Tibial nerve (tissue), 4 donors: ENCODE results near the gene PARD6G. TPM values are rescaled to one million over a fixed set of nuclear protein-coding genes. Genes with fewer than 3 reads are reported as not detected.

Experiments
- DNase-seq, 2 donors: peaks; one replicate each; pipeline ENCODE4 v3.0.0-alpha.2; 2019; ENCODE audit warnings: low spot score in 2 of 2
- H3K27ac ChIP-seq, 4 donors: fragments of 200-600 bp; sonication (generic) in 3 of 4; one replicate each; pipeline ENCODE4 v1.5.1; 2017 to 2019; ENCODE audit warnings: mild to moderate bottlenecking in 1 of 4
- H3K27me3 ChIP-seq, 2 donors: fragments of 200-600 bp; sonication (generic) in 1 of 2; one replicate each; pipeline versions ENCODE4 v1.5.1 to v1.6.0; 2017 to 2019
- H3K36me3 ChIP-seq, 3 donors: fragments of 200-600 bp; sonication (generic); one replicate each; pipeline ENCODE4 v1.5.1; 2018 to 2019
- H3K4me1 ChIP-seq, 4 donors: fragments of 200-600 bp; sonication (generic) in 3 of 4; one replicate each; pipeline ENCODE4 v1.5.1; 2017 to 2019
- H3K4me3 ChIP-seq, 4 donors: fragments of 200-600 bp; sonication (generic) in 3 of 4; one replicate each; pipeline ENCODE4 v1.5.1; 2017 to 2019; ENCODE audit warnings: mild to moderate bottlenecking in 1 of 4, moderate library complexity in 1 of 4
- H3K9me3 ChIP-seq, 4 donors: fragments of 200-600 bp; sonication (generic) in 3 of 4; one replicate each; pipeline ENCODE4 v1.5.1; 2017 to 2019
- EP300 ChIP-seq, 2 donors: sonication (generic); formaldehyde crosslinking; IDR thresholded peaks; one replicate each; pipeline ENCODE4 v1.6.1; 2017; ENCODE audit warnings: antibody characterized with exemption in 2 of 2, mild to moderate bottlenecking in 1 of 2
- POLR2A ChIP-seq, 2 donors: fragments of 450-650 bp; IDR thresholded peaks; one replicate each; pipeline ENCODE4 v1.6.1; 2017; ENCODE audit warnings: antibody characterized with exemption in 2 of 2, mild to moderate bottlenecking in 2 of 2, moderate library complexity in 2 of 2
- WGBS, 2 donors: methylation state at CpG; one replicate each; pipeline ENCODE4 v1.1.5; 2018; 5-methylcytosine and 5-hydroxymethylcytosine counted together
- total RNA-seq, 4 donors: library from RNA; depleted of rRNA; stranded (reverse); fragments of >200 nt; gene quantifications; one replicate each; pipeline ENCODE4 v1.1.0, GENCODE V29; 2016
- TF ChIP-seq, protein P1 (sequence below), 5 experiments: fragments of 200-600 bp in 3 of 5; fragments of 450-650 bp in 2 of 5; sonication (generic) in 3 of 5; IDR thresholded peaks; one replicate each; pipeline ENCODE4 v1.5.1; 2016 to 2019; ENCODE audit warnings: antibody characterized with exemption in 5 of 5, mild to moderate bottlenecking in 3 of 5, moderate library complexity in 2 of 5

PARD6G gene
- total RNA-seq, 4 donors from 2014 or later = 10.2 to 10.7 (median 10.4) TPM

DNA sequence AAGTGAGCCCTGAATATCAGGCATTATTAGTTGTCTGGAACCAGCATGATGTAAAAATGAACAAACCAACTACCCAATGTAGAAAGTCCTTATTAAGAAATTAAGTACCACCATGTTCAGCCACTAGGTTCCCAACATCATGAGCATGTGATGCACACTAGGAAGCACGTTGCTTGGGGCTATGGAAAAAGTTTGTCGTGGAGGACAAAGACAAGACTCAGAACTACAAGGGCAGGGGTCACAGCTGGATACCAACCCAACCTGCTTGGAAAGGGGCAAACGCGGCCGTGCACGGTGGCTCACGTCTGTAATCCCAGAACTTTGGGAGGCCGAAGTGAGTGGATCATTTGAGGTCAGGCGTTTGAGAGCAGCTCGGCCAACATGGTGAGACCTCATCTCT lies 74.3 kb downstream of the PARD6G start:
- TF ChIP-seq POLR2A (IDR thresholded peaks at IDR 0.05) (no peak), EP300 (IDR thresholded peaks at IDR 0.05) (no peak)
- TF ChIP-seq, protein P1, sequence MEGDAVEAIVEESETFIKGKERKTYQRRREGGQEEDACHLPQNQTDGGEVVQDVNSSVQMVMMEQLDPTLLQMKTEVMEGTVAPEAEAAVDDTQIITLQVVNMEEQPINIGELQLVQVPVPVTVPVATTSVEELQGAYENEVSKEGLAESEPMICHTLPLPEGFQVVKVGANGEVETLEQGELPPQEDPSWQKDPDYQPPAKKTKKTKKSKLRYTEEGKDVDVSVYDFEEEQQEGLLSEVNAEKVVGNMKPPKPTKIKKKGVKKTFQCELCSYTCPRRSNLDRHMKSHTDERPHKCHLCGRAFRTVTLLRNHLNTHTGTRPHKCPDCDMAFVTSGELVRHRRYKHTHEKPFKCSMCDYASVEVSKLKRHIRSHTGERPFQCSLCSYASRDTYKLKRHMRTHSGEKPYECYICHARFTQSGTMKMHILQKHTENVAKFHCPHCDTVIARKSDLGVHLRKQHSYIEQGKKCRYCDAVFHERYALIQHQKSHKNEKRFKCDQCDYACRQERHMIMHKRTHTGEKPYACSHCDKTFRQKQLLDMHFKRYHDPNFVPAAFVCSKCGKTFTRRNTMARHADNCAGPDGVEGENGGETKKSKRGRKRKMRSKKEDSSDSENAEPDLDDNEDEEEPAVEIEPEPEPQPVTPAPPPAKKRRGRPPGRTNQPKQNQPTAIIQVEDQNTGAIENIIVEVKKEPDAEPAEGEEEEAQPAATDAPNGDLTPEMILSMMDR (IDR thresholded peaks at IDR 0.05) = no peak
- Histone ChIP-seq H3K36me3 (no peaks in the 10 kb centered on the region), H3K4me1 (peaks cover 0 to 19% (median 0%) of the 10 kb centered on the region in 4 donors), H3K27me3 (no peaks in the 10 kb centered on the region), H3K9me3 (no peaks in the 10 kb centered on the region), H3K4me3 (no peak overlapping the region), H3K27ac (no peak overlapping the region)
- 79 to 82% methylated on average over 10 of the region's 10 CpGs for WGBS, 2 donors
- DNase-seq = no peak

DNA sequence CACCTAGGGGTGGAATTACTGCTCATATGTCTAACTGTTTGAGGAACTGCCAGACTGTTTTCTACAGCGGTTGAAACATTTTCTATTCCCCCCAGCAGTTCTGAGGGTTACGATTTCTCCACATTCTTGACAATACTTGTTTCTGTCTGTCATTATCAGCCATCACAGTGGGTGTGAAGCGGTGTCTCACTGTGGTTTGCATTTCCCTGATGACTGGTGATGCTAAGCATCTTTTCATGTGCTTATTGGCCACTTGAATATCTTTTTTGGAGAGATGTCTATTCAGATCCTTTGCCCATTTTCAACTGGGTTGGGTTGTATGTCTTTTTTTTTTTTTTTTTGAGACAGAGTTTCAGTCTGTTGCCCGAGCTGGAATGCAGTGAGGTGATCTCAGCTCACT lies 75.3 kb downstream of the PARD6G start:
- H3K36me3 ChIP-seq = no peaks in the 10 kb centered on the region
- H3K4me3 ChIP-seq = no peak overlapping the region
- no peak for DNase-seq
- H3K4me1 ChIP-seq = peaks cover 0 to 19% (median 0%) of the 10 kb centered on the region in 4 donors
- 67 to 70% methylated on average over 4 of the region's 4 CpGs for WGBS, 2 donors
- no peak overlapping the region for H3K27ac ChIP-seq
- no peaks in the 10 kb centered on the region for H3K27me3 ChIP-seq
- no peak for TF ChIP-seq POLR2A (IDR thresholded peaks at IDR 0.05)
- TF ChIP-seq, protein P1 (IDR thresholded peaks at IDR 0.05) = no peak
- TF ChIP-seq EP300 (IDR thresholded peaks at IDR 0.05) = no peak
- H3K9me3 ChIP-seq = no peaks in the 10 kb centered on the region

DNA sequence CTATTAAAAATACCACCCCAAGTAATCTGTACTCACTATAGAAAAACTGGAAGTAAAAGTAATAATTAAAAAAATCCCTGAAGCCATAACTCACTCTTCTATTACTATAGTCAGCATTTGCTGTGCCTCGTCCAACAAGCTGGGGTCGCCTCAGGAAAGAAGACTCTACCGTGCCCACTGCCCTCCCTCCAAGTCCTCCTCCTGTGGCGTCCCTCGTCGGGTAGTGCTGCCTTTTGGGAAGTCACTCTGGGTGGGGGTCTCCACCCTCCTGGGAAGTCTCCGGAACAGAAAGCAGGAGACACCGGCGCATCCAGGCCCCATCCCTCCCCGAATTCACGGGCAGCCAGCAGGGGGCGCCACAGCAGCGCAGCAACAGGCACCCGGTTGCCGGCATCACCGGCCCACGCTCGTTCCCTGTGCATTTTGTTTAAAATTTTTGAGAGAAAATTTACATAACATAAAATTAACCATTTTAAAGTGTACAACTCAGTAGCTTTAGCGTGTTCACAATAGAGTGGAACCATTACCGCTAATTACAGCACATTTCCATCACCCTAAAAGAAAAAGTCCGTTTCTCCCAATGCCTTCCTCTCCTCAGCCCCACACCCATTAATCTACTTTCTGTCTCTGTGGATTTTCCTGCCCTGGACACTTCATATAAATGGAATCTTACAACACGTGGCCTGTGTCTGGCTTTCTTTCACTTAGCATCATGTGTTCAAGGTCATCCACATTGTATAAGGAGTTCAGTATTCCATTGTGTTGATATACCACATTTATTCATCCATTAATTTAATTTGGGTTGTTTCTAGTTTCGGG lies 76.1 kb downstream of the PARD6G start:
- peak overlapping the region; percentile 1 to 39 (median 10) for H3K4me3 ChIP-seq
- H3K36me3 ChIP-seq = no peaks in the 10 kb centered on the region
- peak; percentile 44 to 66 for DNase-seq
- H3K27me3 ChIP-seq = no peaks in the 10 kb centered on the region
- no peak for TF ChIP-seq EP300 (IDR thresholded peaks at IDR 0.05)
- TF ChIP-seq, protein P1 (IDR thresholded peaks at IDR 0.05) = peak; percentile 63 to 89 (median 82)
- TF ChIP-seq POLR2A (IDR thresholded peaks at IDR 0.05) = no peak
- H3K4me1 ChIP-seq = peaks cover 0 to 15% (median 0%) of the 10 kb centered on the region in 4 donors
- H3K27ac ChIP-seq = peak overlapping the region in 2 of 4 donors; percentile 28 to 45
- WGBS, 2 donors = 17 to 19% methylated on average over 23 of the region's 23 CpGs
- no peaks in the 10 kb centered on the region for H3K9me3 ChIP-seq

DNA sequence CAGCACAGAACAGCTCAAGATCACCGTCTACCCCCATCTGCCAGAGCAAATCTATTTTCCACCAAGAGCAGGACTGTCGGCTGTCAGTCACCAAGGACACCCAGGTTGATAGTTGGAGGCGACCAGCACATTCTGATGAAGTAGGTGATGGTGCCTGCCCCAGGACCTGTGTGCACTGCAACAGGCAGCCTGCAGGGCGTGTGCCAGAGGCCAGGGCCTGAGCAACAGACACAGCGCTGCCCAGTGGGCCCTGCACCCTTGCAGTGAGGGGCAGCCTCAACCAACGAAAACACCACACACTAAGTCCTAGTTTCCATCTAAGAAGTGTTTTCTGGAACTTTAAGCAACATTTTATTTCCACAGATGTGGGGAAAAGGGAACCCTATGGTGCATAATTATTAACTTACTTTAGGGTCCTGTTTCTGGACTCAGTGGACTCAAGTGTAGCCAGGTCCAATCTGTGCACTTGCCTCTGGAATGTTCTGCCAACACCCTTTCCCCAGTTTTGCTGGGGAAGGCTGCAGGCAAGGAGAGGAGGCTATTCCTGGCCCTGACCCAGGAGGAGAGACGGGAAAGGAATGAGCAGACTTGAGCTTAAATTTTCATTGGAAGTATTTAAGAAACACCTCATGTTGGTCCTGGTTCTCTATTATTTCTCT lies 76.8 kb downstream of the PARD6G start:
- Histone ChIP-seq H3K27ac (peak overlapping the region in 2 of 4 donors; percentile 28 to 45), H3K9me3 (no peaks in the 10 kb centered on the region), H3K4me1 (peaks cover 0 to 14% (median 0%) of the 10 kb centered on the region in 4 donors), H3K27me3 (no peaks in the 10 kb centered on the region), H3K36me3 (no peaks in the 10 kb centered on the region), H3K4me3 (no peak overlapping the region)
- TF ChIP-seq EP300 (IDR thresholded peaks at IDR 0.05) (no peak), POLR2A (IDR thresholded peaks at IDR 0.05) (no peak)
- TF ChIP-seq, protein P1 (IDR thresholded peaks at IDR 0.05) = no peak
- 78 to 84% methylated on average over 7 of the region's 7 CpGs for WGBS, 2 donors
- no peak for DNase-seq

DNA sequence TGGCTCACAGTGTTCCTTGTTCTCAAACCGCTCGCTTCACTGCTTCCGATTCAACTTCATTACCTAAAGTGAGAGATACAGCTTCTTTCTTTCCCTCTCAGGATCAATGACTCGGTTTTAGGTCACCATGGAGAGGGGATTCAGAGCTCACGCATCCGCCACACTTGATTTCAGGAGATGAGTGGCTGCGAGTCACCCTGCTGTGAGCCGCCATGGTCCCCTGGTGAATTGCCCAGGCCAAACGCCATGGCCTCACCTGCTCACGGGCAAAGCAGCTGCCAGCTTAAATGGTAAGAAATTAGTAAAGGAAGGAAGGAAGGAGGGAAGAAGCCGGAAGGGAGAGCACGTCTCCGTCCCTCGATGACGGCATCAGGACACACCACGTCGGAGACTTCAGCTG lies 77.7 kb downstream of the PARD6G start:
- WGBS, 2 donors = 90 to 91% methylated on average over 17 of the region's 17 CpGs
- Histone ChIP-seq H3K4me3 (no peak overlapping the region), H3K27me3 (no peaks in the 10 kb centered on the region), H3K9me3 (peaks cover 0 to 7% (median 1%) of the 10 kb centered on the region in 4 donors), H3K36me3 (no peaks in the 10 kb centered on the region), H3K4me1 (peaks cover 0 to 14% (median 0%) of the 10 kb centered on the region in 4 donors), H3K27ac (no peak overlapping the region)
- DNase-seq = no peak
- TF ChIP-seq EP300 (IDR thresholded peaks at IDR 0.05) = no peak
- TF ChIP-seq, protein P1 (IDR thresholded peaks at IDR 0.05) = no peak
- TF ChIP-seq POLR2A (IDR thresholded peaks at IDR 0.05) = no peak
